Effector memory CD8-positive, alpha-beta T cell (primary cell): ENCODE data around the gene ADGRB3.
A peak's percentile ranks its signal among the peaks of the same experiment; 100 is the strongest.

Experiments
- ATAC-seq: fragments of 150-1000 bp; cut with Tn5 transposase; replicated peaks from 2 replicates; pipeline ENCODE4 v1.10.0; 2021; ENCODE audit warnings: mild to moderate bottlenecking, moderate library complexity
- DNase-seq, 3 experiments: peaks; one replicate each; pipeline ENCODE4 v3.0.0; 2021
- H3K27ac Mint-ChIP-seq, 2 donors: one replicate each; pipeline ENCODE4 v1.8.0; 2022; ENCODE audit warnings: mild to moderate bottlenecking in 2 of 2, mixed read lengths in 2 of 2, moderate library complexity in 2 of 2
- H3K27me3 Mint-ChIP-seq, 2 donors: one replicate each; pipeline ENCODE4 v1.8.0; 2022; ENCODE audit warnings: mixed read lengths in 2 of 2
- H3K36me3 Mint-ChIP-seq: one replicate; pipeline ENCODE4 v1.8.0; 2022; ENCODE audit warnings: mild to moderate bottlenecking, moderate library complexity, mixed read lengths; ENCODE audit not compliant: insufficient read depth
- H3K4me1 Mint-ChIP-seq, 2 donors: one replicate each; pipeline ENCODE4 v1.8.0; 2022; ENCODE audit warnings: low read depth in 2 of 2, mixed read lengths in 2 of 2
- H3K4me3 Mint-ChIP-seq, 2 donors: one replicate each; pipeline ENCODE4 v1.8.0; 2022; ENCODE audit warnings: mild to moderate bottlenecking in 2 of 2, mixed read lengths in 2 of 2, moderate library complexity in 2 of 2
- H3K9me3 Mint-ChIP-seq, 2 donors: one replicate each; pipeline ENCODE4 v1.8.0; 2022; ENCODE audit warnings: mixed read lengths in 2 of 2
- total RNA-seq, 9 experiments: gene quantifications; one replicate each; lab custom pipeline; 2026; lab: John Stamatoyannopoulos, UW

ADGRB3 gene
- total RNA-seq: 0 to 0.25 (median 0) reads per million in 9 experiments

DNA sequence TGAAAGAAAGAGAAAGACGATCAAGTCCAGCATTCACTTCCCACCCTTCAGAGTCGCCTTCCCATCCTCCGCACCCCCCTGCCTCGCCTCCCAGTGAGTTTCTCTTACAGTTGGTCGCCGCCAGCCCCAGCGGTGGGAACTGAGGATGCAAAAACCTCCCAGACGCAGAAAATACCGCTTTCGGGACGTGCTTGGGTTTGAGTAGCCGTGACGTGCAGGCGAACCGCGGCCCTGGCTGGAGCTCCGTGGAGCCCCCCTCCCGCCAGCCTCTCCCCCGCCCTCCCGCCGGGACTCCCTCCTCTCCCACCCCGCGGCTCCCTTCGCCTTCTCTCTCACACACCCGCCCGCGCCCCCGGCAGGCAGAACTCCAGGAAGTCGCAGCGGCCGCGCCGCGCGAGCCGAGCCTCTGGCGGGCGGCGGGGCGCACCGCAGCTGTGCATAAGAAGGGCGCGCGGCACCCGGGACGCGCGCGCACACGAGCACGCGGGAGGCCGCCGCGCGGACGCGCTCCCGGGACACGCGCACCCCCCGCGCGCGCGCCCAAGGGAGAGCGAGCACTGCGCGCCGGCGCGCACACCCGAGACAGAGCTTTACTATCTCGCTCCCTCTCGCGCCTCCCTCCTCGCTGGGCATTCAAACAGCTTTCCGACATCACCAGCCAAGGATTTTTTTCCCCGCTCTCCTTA lies at the start of gene ADGRB3:
ADGRB3 (plus strand) TSS at position 557 of the 686 bp plus-strand sequence. CDS start 3,394 bp downstream, outside the sequence.
- peak within 1 kb of the TSS in 1 of 2 donors; percentile 35 for H3K27ac Mint-ChIP-seq

DNA sequence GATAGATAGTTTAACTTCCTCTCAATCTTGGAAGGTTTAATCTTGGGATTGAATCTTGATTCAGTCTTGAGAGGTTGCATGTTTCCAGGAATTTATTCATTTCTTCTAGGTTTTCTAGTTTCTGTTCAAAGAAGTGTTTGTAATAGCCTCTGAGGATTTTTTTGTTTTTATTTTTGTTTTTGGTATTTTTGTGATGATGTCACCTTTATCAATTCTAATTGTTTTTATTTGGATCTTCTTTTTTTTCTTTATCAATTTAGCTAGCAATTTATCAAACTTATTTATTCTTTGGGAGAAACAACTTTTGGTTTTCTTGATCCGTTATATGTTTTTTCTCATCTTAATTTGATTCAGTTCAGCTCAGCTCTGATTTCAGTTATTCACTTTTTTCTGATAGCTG lies 41.5 kb upstream of the ADGRB3 start:
- no peak overlapping the region for H3K27ac Mint-ChIP-seq
- no peaks in the 10 kb centered on the region for H3K36me3 Mint-ChIP-seq
- H3K4me1 Mint-ChIP-seq: no peaks in the 10 kb centered on the region
- H3K9me3 Mint-ChIP-seq: peaks cover 0 to 11% of the 10 kb centered on the region in 2 donors
- no peaks in the 10 kb centered on the region for H3K27me3 Mint-ChIP-seq
- no peak for DNase-seq
- no peak overlapping the region for H3K4me3 Mint-ChIP-seq
- no peak for ATAC-seq

More for the DNA sequence above, at the start of gene ADGRB3:
- ATAC-seq (peak; percentile 72), DNase-seq (peak in 2 of 3 experiments; percentile 2 to 7)
- Mint-ChIP-seq H3K4me1 (peaks cover 0 to 11% of the 10 kb centered on the region in 2 donors), H3K27me3 (peaks cover 17 to 31% of the 10 kb centered on the region in 2 donors), H3K4me3 (peak within 1 kb of the TSS; percentile 72 to 76), H3K9me3 (peaks cover 0 to 3% of the 10 kb centered on the region in 2 donors), H3K36me3 (no peaks in the 10 kb centered on the region)

DNA sequence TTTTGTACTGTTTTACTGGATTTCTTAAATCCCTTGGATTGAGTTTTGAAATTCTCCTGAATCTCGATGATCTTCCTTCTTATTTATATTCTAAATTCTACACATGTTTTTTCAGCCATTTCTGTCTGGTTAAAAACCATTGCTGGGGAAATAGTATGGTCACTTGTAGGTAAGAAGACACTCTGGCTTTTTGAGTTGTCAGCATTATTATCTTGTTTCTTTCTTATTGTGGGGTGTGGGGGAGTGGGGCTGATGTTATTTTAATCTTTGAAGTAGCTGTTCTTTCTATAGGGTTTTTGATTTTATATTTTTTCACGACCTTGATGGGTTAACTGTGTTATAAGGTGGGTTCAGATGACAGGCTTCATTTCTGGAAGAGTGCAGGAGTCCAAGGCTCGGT lies 37.4 kb upstream of the ADGRB3 start:
- H3K36me3 Mint-ChIP-seq: no peaks in the 10 kb centered on the region
- ATAC-seq (no peak), DNase-seq (no peak)
- peaks cover 0 to 11% of the 10 kb centered on the region in 2 donors for H3K9me3 Mint-ChIP-seq
- no peaks in the 10 kb centered on the region for H3K4me1 Mint-ChIP-seq
- no peak overlapping the region for H3K4me3 Mint-ChIP-seq
- no peak overlapping the region for H3K27ac Mint-ChIP-seq
- no peaks in the 10 kb centered on the region for H3K27me3 Mint-ChIP-seq

DNA sequence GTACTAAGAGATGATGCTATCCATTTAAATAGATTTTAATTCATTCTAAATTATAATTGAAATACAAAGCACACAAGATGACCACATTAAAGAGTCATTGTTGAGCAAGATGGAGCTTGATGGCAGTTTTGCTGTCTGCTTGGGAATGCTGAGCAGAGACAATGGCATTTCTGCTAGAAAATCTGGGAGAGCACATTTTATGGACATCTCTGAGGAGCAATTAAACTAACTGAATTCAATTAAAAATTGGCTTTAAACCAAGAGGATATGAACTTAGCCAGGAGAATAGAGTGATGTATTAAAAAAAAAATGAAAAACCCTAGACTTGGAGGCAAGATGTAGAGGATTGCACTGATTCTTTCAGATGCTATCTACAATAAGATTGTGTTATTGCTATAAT lies 19.1 kb upstream of the ADGRB3 start:
- Mint-ChIP-seq H3K27ac (no peak overlapping the region), H3K4me3 (no peak overlapping the region), H3K27me3 (no peaks in the 10 kb centered on the region), H3K9me3 (peaks cover 0 to 2% of the 10 kb centered on the region in 2 donors), H3K4me1 (no peaks in the 10 kb centered on the region), H3K36me3 (no peaks in the 10 kb centered on the region)
- ATAC-seq (no peak), DNase-seq (no peak)

DNA sequence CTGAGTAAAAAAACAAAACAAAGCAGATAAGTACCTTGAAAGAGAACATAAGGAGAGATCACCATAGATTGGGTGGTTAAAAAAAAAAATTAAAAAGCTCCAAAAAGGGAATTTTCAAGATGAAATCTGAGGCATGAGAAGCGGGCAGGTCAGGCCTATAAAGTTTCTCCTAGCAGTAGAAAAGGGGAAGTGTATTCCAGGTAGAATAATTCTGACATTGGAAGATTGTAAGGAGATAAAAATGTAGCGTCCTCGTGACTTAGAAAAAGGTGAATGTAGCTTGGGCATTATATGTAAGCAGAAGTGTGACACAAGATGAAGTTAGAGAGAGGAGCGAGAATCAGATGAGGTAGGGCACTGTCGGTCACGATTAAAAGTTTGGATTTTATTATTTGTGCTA lies 9.1 kb upstream of the ADGRB3 start:
- no peak for DNase-seq
- Mint-ChIP-seq H3K27ac (no peak overlapping the region), H3K4me1 (no peaks in the 10 kb centered on the region), H3K36me3 (no peaks in the 10 kb centered on the region), H3K9me3 (peaks cover 25% of the 10 kb centered on the region in 2 donors), H3K4me3 (no peak overlapping the region), H3K27me3 (no peaks in the 10 kb centered on the region)
- ATAC-seq: no peak

DNA sequence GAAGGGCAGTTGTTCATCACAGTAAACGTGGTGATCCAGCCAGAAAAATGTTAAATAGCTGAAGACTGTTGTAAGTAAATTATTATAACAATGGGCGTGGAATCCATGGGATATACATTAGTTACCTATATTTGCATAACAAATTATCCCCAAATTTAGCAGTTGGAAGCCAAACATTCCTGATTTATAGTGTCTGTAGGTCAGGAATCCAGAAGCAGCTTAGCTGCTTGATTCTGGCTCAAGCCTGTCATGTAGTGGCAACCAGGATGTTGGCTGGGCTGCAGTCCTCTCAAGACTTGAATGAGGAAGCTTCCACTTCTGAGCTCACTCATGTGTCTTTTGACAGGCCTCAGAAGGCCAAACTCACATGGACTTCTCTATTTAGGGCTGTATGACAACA lies 6.9 kb upstream of the ADGRB3 start:
- H3K4me3 Mint-ChIP-seq: no peak overlapping the region
- H3K27me3 Mint-ChIP-seq: no peaks in the 10 kb centered on the region
- H3K36me3 Mint-ChIP-seq: no peaks in the 10 kb centered on the region
- ATAC-seq (no peak), DNase-seq (no peak)
- no peak overlapping the region for H3K27ac Mint-ChIP-seq
- peaks cover 25% of the 10 kb centered on the region in 2 donors for H3K9me3 Mint-ChIP-seq
- no peaks in the 10 kb centered on the region for H3K4me1 Mint-ChIP-seq

DNA sequence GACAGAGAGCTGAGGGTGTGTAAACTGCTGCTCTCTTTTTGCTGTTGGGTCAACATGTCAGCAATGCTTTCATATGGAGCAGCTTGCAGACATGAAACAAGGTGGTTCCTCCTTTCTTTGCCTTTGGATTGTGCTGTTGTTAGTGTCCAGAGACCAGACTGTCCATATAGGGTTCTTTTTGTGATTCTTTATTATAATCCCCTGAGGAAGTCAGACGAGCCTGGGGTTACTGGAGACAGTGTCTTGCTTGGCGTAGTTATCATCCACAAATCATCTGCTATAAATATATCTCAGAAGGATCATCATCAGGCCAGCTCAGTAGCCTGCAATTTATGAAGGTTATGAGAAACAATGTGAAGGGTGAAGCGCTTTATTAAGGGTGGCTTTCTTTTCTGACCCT lies 2.3 kb upstream of the ADGRB3 start:
- no peak for DNase-seq
- H3K27me3 Mint-ChIP-seq: peaks cover 17 to 31% of the 10 kb centered on the region in 2 donors
- no peak for ATAC-seq
- H3K4me3 Mint-ChIP-seq: no peak overlapping the region
- H3K36me3 Mint-ChIP-seq: no peaks in the 10 kb centered on the region
- H3K27ac Mint-ChIP-seq: no peak overlapping the region
- peaks cover 0 to 7% of the 10 kb centered on the region in 2 donors for H3K4me1 Mint-ChIP-seq
- peaks cover 6 to 9% of the 10 kb centered on the region in 2 donors for H3K9me3 Mint-ChIP-seq

DNA sequence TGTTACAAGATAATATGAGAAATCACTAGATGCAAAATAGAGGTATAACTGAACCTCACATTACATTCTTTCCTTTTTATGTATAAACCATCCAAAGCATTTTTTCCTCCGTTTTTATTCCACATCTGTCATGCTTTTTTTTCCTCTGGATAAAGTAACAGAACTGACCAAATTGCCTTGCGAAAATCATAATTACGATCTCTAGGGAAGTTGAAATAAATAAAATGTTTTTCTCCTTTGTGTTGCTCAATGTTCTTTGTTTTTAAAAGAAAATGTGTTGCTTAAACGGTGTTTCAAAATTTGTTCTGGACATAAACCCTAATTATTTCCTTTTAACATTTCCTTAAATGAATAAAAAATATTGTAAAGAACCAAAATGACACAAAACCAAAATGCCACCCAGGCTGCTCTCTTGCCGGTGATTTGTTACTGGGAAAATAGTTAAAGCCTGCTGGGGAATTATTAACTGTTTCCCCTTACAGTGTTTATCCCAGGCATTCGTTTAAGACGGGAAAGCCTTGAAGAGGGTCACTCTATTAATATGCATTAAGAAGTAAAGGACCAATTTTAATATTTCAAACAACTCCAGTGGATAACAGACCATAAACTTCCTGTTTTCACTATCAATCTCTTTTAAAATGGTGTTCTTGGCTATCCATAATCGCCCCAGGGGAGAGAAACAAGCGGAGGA lies 1.7 kb upstream of the ADGRB3 start:
- Mint-ChIP-seq H3K27me3 (peaks cover 17 to 31% of the 10 kb centered on the region in 2 donors), H3K36me3 (no peaks in the 10 kb centered on the region), H3K4me3 (peak overlapping the region; percentile 72 to 76), H3K9me3 (peaks cover 4% of the 10 kb centered on the region in 2 donors), H3K27ac (no peak overlapping the region), H3K4me1 (peaks cover 0 to 7% of the 10 kb centered on the region in 2 donors)
- ATAC-seq: no peak
- no peak for DNase-seq

DNA sequence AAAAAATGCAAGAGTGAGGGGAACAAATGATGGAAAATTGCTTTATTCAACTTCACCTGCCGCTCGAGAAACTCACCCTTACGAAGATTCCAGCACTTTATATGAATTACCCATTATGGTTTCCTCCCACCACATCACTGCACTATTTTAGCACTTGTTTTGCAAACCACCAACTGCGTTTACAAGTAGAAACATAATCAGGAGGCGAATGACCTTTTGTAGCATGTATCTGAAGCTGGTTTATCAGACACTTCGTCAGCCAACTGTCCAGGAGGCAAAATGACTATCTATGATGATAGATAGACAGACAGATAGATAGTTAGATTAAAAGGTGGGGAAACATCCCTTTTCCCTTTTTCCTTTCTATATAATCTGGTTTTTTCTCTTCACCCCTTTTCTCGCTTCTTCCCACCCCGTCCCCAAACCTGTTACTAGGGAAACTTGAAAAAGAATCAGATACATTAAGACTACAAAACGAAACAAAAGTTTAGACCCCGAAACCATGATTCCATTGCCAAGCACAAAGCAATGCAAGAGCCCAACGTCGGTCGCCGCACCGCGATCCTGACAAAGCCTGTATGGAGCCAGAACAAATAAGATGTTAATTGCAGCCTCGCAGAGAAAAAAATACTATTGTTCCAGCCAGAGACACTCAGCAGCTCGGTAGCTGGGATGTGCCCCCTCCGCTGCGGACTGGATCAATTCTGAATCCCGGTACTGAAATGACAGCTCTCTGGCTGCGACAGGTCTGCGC lies 933 bp upstream of the ADGRB3 start:
- H3K36me3 Mint-ChIP-seq: no peaks in the 10 kb centered on the region
- no peak overlapping the region for H3K27ac Mint-ChIP-seq
- ATAC-seq (no peak), DNase-seq (no peak)
- peaks cover 0 to 2% of the 10 kb centered on the region in 2 donors for H3K9me3 Mint-ChIP-seq
- H3K4me1 Mint-ChIP-seq: peaks cover 0 to 8% of the 10 kb centered on the region in 2 donors
- peak overlapping the region; percentile 72 to 76 for H3K4me3 Mint-ChIP-seq
- peaks cover 17 to 31% of the 10 kb centered on the region in 2 donors for H3K27me3 Mint-ChIP-seq

DNA sequence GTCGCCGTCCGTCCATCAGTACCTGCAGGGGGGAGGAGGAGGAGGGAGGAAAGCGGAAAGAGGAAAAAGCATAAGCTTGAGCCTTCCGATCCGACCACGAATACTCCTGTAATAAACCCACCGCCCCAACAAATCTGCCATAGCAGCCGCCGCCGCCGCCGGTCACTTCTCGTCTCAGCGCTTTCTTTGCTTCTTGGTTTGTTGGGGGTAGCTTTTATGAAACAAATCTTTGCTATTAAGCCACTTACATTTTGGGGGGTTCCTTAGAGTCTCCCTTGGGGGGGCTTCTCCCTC lies 277 bp downstream of the ADGRB3 start:
- DNase-seq (no peak), ATAC-seq (no peak)
- no peaks in the 10 kb centered on the region for H3K36me3 Mint-ChIP-seq
- H3K9me3 Mint-ChIP-seq: peaks cover 0 to 4% of the 10 kb centered on the region in 2 donors
- H3K27ac Mint-ChIP-seq: peak overlapping the region in 1 of 2 donors; percentile 35
- H3K4me3 Mint-ChIP-seq: peak overlapping the region; percentile 72 to 76
- H3K27me3 Mint-ChIP-seq: peaks cover 17 to 31% of the 10 kb centered on the region in 2 donors
- peaks cover 0 to 14% of the 10 kb centered on the region in 2 donors for H3K4me1 Mint-ChIP-seq

DNA sequence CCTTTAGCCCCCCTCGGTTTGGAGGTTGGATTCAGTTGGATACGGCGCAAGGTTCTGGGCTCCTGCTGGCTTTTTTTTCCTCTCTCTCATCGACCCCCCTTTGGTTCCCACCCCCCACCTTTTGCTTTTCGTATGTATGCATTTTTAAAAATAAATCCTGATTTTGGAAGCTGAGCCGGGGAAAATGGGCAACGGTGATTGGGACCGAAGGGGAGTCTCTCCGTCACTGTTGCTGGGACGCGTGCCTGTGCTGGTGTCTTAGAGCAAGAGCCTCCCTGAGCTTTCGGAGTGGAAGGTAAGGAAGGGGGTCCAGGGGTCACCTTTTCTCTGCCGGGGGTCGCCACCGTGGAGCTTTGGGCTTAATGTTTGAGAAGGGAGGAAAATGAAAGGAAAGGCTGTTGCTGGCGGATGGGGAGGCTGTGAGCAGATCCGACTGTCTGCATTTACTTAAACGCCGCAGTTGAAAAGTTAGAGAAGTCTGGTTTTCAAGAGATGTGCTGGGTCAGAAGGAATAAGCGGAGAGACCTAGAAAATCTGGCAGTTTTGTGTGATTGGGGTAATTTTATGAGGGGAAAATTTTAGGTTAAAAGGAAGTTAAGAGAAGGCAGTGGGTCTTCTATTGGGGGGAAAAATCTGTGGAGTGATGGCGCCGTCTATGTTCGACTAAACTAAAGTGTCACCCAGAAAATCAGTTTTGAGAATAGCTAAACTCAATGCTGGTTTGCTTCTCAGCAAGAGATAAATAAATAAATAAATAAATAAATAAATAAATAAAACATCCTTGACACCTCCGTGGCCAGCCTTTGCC lies 828 bp downstream of the ADGRB3 start:
- Mint-ChIP-seq H3K9me3 (peaks cover 0 to 4% of the 10 kb centered on the region in 2 donors), H3K27me3 (peaks cover 17 to 35% of the 10 kb centered on the region in 2 donors), H3K4me3 (peak overlapping the region; percentile 72 to 76), H3K36me3 (no peaks in the 10 kb centered on the region), H3K27ac (peak overlapping the region in 1 of 2 donors; percentile 35), H3K4me1 (peaks cover 0 to 14% of the 10 kb centered on the region in 2 donors)
- DNase-seq: no peak
- ATAC-seq: no peak

DNA sequence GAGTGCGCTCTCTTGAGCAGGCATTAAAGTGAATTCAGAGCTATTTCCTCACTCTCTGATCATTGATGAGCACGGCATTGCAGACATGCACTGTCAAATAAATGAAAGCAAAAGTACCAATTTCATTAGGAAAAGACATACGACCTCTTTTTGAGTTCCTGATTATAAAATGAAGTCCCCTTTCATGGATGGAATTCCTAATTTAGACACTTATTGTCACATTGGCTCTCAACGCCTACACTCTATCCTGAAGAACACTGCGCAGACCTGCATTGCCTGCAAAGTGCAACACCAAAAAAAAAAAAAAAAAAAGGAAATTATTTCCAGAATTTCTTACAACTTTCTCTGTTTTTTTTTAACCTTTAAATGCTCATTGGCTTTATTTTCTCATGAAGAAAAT lies 1.6 kb downstream of the ADGRB3 start:
- H3K9me3 Mint-ChIP-seq: peaks cover 0 to 4% of the 10 kb centered on the region in 2 donors
- no peak overlapping the region for H3K27ac Mint-ChIP-seq
- no peak overlapping the region for H3K4me3 Mint-ChIP-seq
- no peak for ATAC-seq
- H3K27me3 Mint-ChIP-seq: peaks cover 17 to 36% of the 10 kb centered on the region in 2 donors
- no peaks in the 10 kb centered on the region for H3K36me3 Mint-ChIP-seq
- DNase-seq: no peak
- H3K4me1 Mint-ChIP-seq: peaks cover 0 to 14% of the 10 kb centered on the region in 2 donors

DNA sequence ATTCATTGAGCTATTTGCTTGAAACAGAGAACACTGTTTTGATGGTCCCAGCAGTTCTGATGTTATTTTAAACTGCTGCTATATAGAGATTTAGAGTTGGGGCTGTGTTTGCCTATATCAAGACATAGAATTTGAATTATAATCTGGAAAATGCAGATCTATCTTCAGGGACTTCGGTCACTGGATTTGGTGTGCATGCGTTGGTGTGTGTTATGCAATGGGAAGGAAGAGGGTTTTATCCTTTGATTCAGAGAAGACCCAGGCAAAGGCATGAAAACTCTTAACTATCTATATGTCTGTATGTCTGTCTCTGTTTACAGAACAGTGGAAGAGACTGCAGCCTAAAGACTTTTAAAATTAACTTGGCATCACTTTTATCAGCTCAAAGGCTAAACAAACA lies 2.0 kb downstream of the ADGRB3 start:
- peaks cover 0 to 14% of the 10 kb centered on the region in 2 donors for H3K4me1 Mint-ChIP-seq
- no peak for DNase-seq
- no peak for ATAC-seq
- no peaks in the 10 kb centered on the region for H3K36me3 Mint-ChIP-seq
- no peak overlapping the region for H3K27ac Mint-ChIP-seq
- H3K9me3 Mint-ChIP-seq: peaks cover 0 to 4% of the 10 kb centered on the region in 2 donors
- no peak overlapping the region for H3K4me3 Mint-ChIP-seq
- H3K27me3 Mint-ChIP-seq: peaks cover 17 to 36% of the 10 kb centered on the region in 2 donors
